Thoracic aorta (tissue), 2 donors: ENCODE data around the gene CELA2B. TPM values are rescaled to one million over a fixed set of nuclear protein-coding genes. Genes with fewer than 3 reads are reported as not detected.

ENCODE experiments used
- ATAC-seq: fragments of 150-250 bp; one replicate; pipeline ENCODE4 v1.8.0; 2017; ENCODE audit warnings: low read depth; ENCODE audit not compliant: insufficient number of reproducible peaks, low FRiP score
- DNase-seq: peaks from one replicate; pipeline ENCODE4 v3.0.0-alpha.2; 2020; ENCODE audit warnings: low spot score
- H3K27ac ChIP-seq, 2 donors: fragments of 200-600 bp; sonication (generic); 1 replicate in 1 of 2; 2 replicates in 1 of 2; pipeline ENCODE4 v1.5.1; 2016; ENCODE audit warnings: mild to moderate bottlenecking in 2 of 2, moderate library complexity in 2 of 2
- H3K27me3 ChIP-seq: fragments of 200-600 bp; sonication (generic); replicated peaks from 2 replicates; pipeline ENCODE4 v1.6.0; 2016; ENCODE audit warnings: mild to moderate bottlenecking; ENCODE audit not compliant: insufficient read depth
- H3K36me3 ChIP-seq: fragments of 200-600 bp; sonication (generic); one replicate; pipeline ENCODE4 v1.5.1; 2016
- H3K4me1 ChIP-seq, 2 donors: fragments of 200-600 bp; sonication (generic); 1 replicate in 1 of 2; 2 replicates in 1 of 2; pipeline versions ENCODE4 v1.5.1 to v1.6.0; 2016; ENCODE audit warnings: low read depth in 2 of 2, mild to moderate bottlenecking in 1 of 2; ENCODE audit not compliant: control insufficient read depth in 1 of 2
- H3K4me3 ChIP-seq: fragments of 200-600 bp; sonication (generic); 2 replicates; pipeline ENCODE4 v1.5.1; 2016; ENCODE audit warnings: mild to moderate bottlenecking
- H3K9me3 ChIP-seq: fragments of 200-600 bp; sonication (generic); 2 replicates; pipeline ENCODE4 v1.5.1; 2016
- CTCF ChIP-seq: fragments of 200-600 bp; sonication (generic); IDR thresholded peaks from one replicate; pipeline ENCODE4 v1.5.1; 2019; ENCODE audit warnings: antibody characterized with exemption
- total RNA-seq, 2 donors: library from RNA; depleted of rRNA; stranded (reverse); fragments of >200 nt; gene quantifications; one replicate each; pipeline versions ENCODE4 v1.1.0 to v1.2.3, GENCODE V29; 2016

The CELA2B gene
- total RNA-seq, 2 donors from 2014 or later: not detected

DNA sequence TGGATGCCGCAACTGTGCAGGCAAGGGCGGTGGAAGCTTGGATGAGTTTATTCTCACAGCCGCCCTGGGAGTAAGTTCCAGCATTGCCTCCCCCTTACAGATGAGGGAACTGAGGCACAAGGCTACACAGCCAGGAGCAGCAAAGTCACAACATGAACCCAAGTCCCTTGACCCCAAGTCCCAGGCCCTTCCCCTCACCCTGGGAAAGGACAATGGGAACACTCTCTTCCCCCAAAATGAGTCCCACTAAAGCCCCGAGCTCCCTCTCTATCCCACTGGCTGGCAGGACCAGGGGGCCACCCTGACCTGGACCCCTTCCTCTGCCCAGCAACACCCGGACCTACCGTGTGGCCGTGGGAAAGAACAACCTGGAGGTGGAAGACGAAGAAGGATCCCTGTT is 33.8 kb upstream of the CELA2B start:
- TF ChIP-seq CTCF: no peak
- H3K27ac ChIP-seq: no peak overlapping the region

DNA sequence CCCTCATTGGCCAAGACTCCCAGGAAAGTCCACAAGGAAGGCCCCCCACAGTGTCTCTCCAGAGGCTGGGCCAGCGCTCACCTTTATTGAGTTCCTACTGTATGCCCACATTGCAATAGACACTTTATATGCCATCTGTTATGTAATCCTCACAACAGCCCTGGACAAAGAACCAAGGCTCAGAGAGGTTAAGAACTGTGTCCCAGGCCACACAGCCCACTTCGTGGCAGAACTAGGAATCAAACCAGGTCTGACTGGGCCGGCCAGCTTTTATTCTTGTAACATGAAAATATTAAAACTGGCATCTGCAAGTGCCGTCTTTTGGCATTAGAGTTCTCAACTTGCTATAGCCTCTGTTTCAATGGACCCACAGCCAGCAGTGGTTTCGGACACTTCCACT is 33.1 kb upstream of the CELA2B start:
- Histone ChIP-seq H3K4me1 (no peaks in the 10 kb centered on the region), H3K27me3 (no peaks in the 10 kb centered on the region), H3K9me3 (no peaks in the 10 kb centered on the region), H3K4me3 (no peak overlapping the region), H3K27ac (no peak overlapping the region), H3K36me3 (no peaks in the 10 kb centered on the region)
- TF ChIP-seq CTCF: no peak
- no peak for ATAC-seq
- DNase-seq: no peak

More for the DNA sequence above, 33.8 kb upstream of the CELA2B start:
- Histone ChIP-seq H3K4me1 (no peaks in the 10 kb centered on the region), H3K27me3 (no peaks in the 10 kb centered on the region), H3K4me3 (no peak overlapping the region), H3K36me3 (no peaks in the 10 kb centered on the region), H3K9me3 (no peaks in the 10 kb centered on the region)
- DNase-seq (no peak), ATAC-seq (no peak)

DNA sequence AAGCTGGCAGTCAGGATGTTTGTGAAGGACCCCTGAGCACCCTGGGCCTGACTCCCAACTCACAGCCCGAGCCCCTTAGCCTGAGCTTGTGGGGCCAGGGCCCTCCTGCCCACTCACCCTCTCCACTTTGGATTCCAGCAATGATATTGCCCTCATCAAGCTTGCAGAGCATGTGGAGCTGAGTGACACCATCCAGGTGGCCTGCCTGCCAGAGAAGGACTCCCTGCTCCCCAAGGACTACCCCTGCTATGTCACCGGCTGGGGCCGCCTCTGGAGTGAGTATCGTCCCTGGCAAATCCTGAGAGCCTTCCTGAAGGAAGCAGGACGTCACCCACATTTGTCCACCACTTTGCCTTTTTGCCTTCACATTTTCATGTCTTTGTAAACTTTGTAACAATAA is 32.6 kb upstream of the CELA2B start:
- ATAC-seq (no peak), DNase-seq (no peak)
- H3K4me3 ChIP-seq: no peak overlapping the region
- no peaks in the 10 kb centered on the region for H3K4me1 ChIP-seq
- H3K27ac ChIP-seq: no peak overlapping the region
- H3K36me3 ChIP-seq: no peaks in the 10 kb centered on the region
- no peak for TF ChIP-seq CTCF
- no peaks in the 10 kb centered on the region for H3K27me3 ChIP-seq
- no peaks in the 10 kb centered on the region for H3K9me3 ChIP-seq

DNA sequence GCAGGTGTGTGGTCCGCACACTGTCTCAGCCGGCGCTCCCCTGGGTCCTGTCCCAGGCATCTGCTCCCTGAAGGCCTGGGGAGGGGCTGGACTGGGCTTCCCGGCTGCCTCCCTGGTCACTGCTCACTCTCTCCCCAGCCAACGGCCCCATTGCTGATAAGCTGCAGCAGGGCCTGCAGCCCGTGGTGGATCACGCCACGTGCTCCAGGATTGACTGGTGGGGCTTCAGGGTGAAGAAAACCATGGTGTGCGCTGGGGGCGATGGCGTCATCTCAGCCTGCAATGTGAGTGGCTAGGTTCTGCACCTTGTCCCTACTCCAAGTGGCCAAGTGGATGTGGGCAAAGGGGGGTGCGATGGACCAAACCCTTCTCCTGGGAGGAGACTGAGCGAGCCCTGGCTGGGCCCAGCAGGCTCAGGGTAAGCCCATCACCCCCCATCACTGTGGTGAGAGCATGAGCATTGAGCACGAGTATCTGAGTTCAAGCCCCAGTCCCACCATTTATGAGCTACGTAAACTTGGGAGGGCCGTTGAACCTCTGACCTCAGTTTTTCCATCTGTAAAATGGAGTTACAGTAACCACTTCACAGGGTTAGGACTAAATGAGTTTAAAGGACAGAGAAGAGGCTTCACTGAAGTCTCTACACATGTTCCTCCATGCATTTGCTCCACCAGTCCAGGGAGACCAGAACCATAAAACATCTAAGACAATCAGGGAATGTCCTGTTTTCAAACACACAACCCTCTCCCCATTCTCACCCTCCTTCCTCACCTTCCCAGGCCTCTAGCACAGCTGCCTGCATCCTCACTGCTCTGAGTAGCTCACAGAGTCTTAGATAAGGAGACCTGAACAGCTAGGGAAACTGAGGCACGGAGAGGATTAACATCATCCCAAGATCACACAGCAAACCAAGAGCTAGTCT is 31.2 kb upstream of the CELA2B start:
- Histone ChIP-seq H3K4me1 (no peaks in the 10 kb centered on the region), H3K4me3 (no peak overlapping the region), H3K9me3 (no peaks in the 10 kb centered on the region), H3K27me3 (no peaks in the 10 kb centered on the region), H3K27ac (no peak overlapping the region), H3K36me3 (no peaks in the 10 kb centered on the region)
- ATAC-seq (no peak), DNase-seq (no peak)
- no peak for TF ChIP-seq CTCF

DNA sequence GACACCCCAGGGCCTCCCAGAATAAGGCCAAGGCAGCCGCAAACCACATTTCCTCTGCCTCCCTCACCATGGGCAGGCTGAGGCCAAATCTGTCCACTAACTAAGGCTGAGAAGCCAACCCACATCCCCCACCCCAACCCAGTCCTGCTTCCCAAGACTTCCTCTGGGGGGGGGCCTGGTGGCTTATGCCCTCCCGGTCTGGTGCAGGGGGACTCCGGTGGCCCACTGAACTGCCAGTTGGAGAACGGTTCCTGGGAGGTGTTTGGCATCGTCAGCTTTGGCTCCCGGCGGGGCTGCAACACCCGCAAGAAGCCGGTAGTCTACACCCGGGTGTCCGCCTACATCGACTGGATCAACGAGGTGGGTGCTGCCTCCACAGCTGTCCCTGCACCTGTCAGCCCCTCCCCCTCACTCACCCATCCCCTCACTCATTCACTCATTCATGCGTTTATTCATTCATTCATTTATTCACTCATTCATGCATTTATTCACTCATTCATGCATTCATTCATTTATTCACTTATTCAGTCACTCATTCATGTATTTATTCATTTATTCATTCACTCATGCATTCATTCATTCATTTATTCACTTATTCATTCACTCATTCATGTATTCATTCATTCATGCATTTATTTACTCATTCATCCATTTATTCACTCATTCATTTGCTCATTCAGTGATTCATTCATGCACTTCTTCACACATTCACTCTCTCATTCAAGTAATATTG is 30.3 kb upstream of the CELA2B start:
- no peaks in the 10 kb centered on the region for H3K27me3 ChIP-seq
- no peaks in the 10 kb centered on the region for H3K4me1 ChIP-seq
- no peak overlapping the region for H3K4me3 ChIP-seq
- DNase-seq (no peak), ATAC-seq (no peak)
- no peak for TF ChIP-seq CTCF
- no peaks in the 10 kb centered on the region for H3K9me3 ChIP-seq
- H3K27ac ChIP-seq: no peak overlapping the region
- H3K36me3 ChIP-seq: no peaks in the 10 kb centered on the region
